ENCODE data around the gene C1QL2. TPM values are rescaled to one million over a fixed set of nuclear protein-coding genes. Genes with fewer than 3 reads are reported as not detected.

The C1QL2 gene
- total and polyA plus RNA-seq, 9 donors: not detected

- DNase-seq: no peak
- peaks cover 6% of the 10 kb centered on the region for H3K27me3 ChIP-seq (ENCODE audit: control insufficient read depth, insufficient read depth, low read length)
- WGBS (ENCODE audit: insufficient coverage): 56% methylated on average over 2 of the region's 3 CpGs
- no peaks in the 10 kb centered on the region for H3K36me3 ChIP-seq (ENCODE audit: control insufficient read depth, insufficient read depth, low read length)
- no peak overlapping the region for H3K27ac ChIP-seq (ENCODE audit: low read length)
- no peak overlapping the region for H3K4me3 ChIP-seq (ENCODE audit: low read length)
- H3K4me1 ChIP-seq (ENCODE audit: control insufficient read depth, insufficient read depth, low read length): no peaks in the 10 kb centered on the region
- H3K9me3 ChIP-seq (replicated peaks; ENCODE audit: control insufficient read depth, low read depth, low read length): peaks cover 3% of the 10 kb centered on the region
Measured at GRCh38 chr2:119109866-119110265, 48.7 kb downstream of the C1QL2 start.

DNA sequence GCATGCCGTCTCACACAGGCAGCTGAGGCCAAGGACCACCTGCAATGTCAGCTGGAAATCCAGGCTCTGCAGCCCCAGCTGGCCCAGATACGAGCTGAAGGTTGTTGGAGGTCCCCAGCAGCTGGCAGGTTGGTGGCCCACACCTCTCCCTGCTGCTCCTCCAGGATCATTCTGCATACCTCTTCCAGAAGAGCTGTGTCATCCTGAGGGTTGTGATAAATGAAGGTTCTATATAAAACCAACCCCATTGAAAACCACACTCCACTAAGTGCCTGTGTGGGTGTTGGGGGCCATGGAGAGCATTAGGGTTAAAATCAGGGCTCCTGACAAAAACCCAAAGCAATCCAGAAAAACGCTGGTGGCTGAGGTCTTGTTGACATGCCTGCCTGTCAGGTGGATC lies 50.4 kb downstream of the C1QL2 start:
- H3K4me1 ChIP-seq (ENCODE audit: control insufficient read depth, insufficient read depth, low read length): no peaks in the 10 kb centered on the region
- H3K27ac ChIP-seq (ENCODE audit: low read length): no peak overlapping the region
- WGBS (ENCODE audit: insufficient coverage): 61% methylated on average over 2 of the region's 3 CpGs
- no peak overlapping the region for H3K4me3 ChIP-seq (ENCODE audit: low read length)
- peaks cover 3% of the 10 kb centered on the region for H3K9me3 ChIP-seq (replicated peaks; ENCODE audit: control insufficient read depth, low read depth, low read length)
- no peak for DNase-seq
- H3K27me3 ChIP-seq (ENCODE audit: control insufficient read depth, insufficient read depth, low read length): peaks cover 6% of the 10 kb centered on the region
- no peaks in the 10 kb centered on the region for H3K36me3 ChIP-seq (ENCODE audit: control insufficient read depth, insufficient read depth, low read length)

DNA sequence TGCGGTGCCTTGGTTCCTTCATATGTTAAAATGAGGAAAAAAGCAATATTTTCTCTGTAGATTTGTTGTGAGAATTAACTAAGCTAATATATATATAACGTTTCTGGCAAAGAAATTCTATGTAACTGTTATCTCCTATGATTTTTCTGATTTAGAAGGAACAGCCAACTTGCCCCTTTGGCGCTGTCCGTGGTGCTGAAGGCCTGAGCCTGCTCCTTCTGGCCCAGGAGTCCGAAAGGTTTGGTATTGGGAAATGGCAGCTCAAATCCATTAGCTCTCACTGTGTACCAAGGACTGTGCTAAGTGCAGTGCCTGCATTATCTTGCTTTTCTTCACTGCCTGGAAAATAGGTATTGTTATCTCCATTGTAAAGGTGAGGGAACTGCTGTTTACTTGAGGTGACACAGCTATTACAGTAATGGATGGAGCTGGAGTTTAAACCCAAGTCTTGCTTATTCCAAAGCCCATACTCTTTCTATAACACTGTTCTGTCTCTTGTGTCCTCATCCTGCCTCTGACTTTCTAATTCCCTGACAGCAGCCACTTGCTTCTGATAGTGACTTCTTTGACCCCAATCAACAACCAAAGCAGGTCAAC lies 52.2 kb downstream of the C1QL2 start:
- H3K4me1 ChIP-seq (ENCODE audit: control insufficient read depth, insufficient read depth, low read length): no peaks in the 10 kb centered on the region
- peaks cover 3% of the 10 kb centered on the region for H3K9me3 ChIP-seq (replicated peaks; ENCODE audit: control insufficient read depth, low read depth, low read length)
- H3K36me3 ChIP-seq (ENCODE audit: control insufficient read depth, insufficient read depth, low read length): no peaks in the 10 kb centered on the region
- peaks cover 4% of the 10 kb centered on the region for H3K27me3 ChIP-seq (ENCODE audit: control insufficient read depth, insufficient read depth, low read length)
- H3K4me3 ChIP-seq (ENCODE audit: low read length): no peak overlapping the region
- no peak overlapping the region for H3K27ac ChIP-seq (ENCODE audit: low read length)
- peak; percentile 51 for DNase-seq
- WGBS (ENCODE audit: insufficient coverage): 25% methylated on average over 3 of the region's 5 CpGs

Other genes with a start within 250 kb of the C1QL2 start
- gene MARCO, start 216.6 kb downstream of the C1QL2 start, total RNA-seq: 1.7 TPM
- gene MARCO, start 216.6 kb downstream of the C1QL2 start, polyA plus RNA-seq (ENCODE audit: insufficient read depth in 1 of 8, insufficient read length in 8 of 8, low replicate concordance in 1 of 8): 1 to 10 TPM in 7 of 8 donors, under 1 TPM in 1; 0.98 to 2.0 (median 1.2) TPM
- gene STEAP3, start 65.1 kb upstream of the C1QL2 start, total RNA-seq: 8.0 TPM
- 10 to 100 TPM in 6 of 8 donors, 1 to 10 TPM in 2; 8.1 to 21.0 (median 14.3) TPM for gene STEAP3, start 65.1 kb upstream of the C1QL2 start, polyA plus RNA-seq (ENCODE audit: insufficient read depth in 1 of 8, insufficient read length in 8 of 8, low replicate concordance in 1 of 8)
- gene C2orf76, start 208.1 kb upstream of the C1QL2 start, total RNA-seq: 11.9 TPM
- gene C2orf76, start 208.1 kb upstream of the C1QL2 start, polyA plus RNA-seq (ENCODE audit: insufficient read depth in 1 of 8, insufficient read length in 8 of 8, low replicate concordance in 1 of 8): 10 to 100 TPM in 2 of 8 donors, 1 to 10 TPM in 6; 8.9 to 11.8 (median 9.7) TPM
- 179 TPM for gene DBI, start 208.2 kb upstream of the C1QL2 start, total RNA-seq
- 100 to 1,000 TPM; 252 to 319 (median 274) TPM for gene DBI, start 208.2 kb upstream of the C1QL2 start, polyA plus RNA-seq (ENCODE audit: insufficient read depth in 1 of 8, insufficient read length in 8 of 8, low replicate concordance in 1 of 8)